K562 (cell line): ENCODE measurements around the gene CCDC186. TPM values are rescaled to one million over a fixed set of nuclear protein-coding genes. Genes with fewer than 3 reads are reported as not detected.

Source experiments
- AFF4 ChIP-seq: sonication (generic); formaldehyde crosslinking; IDR thresholded peaks from 2 replicates; pipeline ENCODE4 v1.8.0; 2023; ENCODE audit warnings: mild to moderate bottlenecking, missing genetic modification reagents
- GABPB1 ChIP-seq: sonication (generic); formaldehyde crosslinking; IDR thresholded peaks from 2 replicates; pipeline ENCODE4 v1.8.0; 2022; ENCODE audit warnings: mild to moderate bottlenecking, missing genetic modification reagents
- MAX ChIP-seq: sonication (generic); formaldehyde crosslinking; IDR thresholded peaks from 2 replicates; pipeline ENCODE4 v1.9.0; 2022; ENCODE audit warnings: mild to moderate bottlenecking, missing genetic modification reagents
- MAZ ChIP-seq, 2 experiments: fragments of 450-650 bp in 1 of 2; sonication (generic) in 1 of 2; formaldehyde crosslinking; IDR thresholded peaks in 1 of 2; conservative IDR thresholded peaks in 1 of 2; 2 replicates each; pipeline versions ENCODE4 v1.4.0 to v1.5.0; 2020; ENCODE audit warnings: mild to moderate bottlenecking in 1 of 2, missing genetic modification reagents in 1 of 2
- MTF1 ChIP-seq: fragments of 250-450 bp; sonication (Bioruptor Pico); IDR thresholded peaks from 2 replicates; pipeline ENCODE4 v1.9.0; 2021; ENCODE audit warnings: moderate library complexity, mild to moderate bottlenecking, inconsistent platforms, borderline replicate concordance
- PTRF ChIP-seq: fragments of 450-650 bp; IDR thresholded peaks from 2 replicates; pipeline ENCODE4 v1.6.1; 2016; ENCODE audit warnings: mild to moderate bottlenecking, missing genetic modification characterization, missing compliant biosample characterization
- RFX7 ChIP-seq: fragments of 250-450 bp; sonication (Bioruptor Pico); IDR thresholded peaks from 2 replicates; pipeline ENCODE4 v1.5.1; 2021; ENCODE audit warnings: mild to moderate bottlenecking
- U2AF1 ChIP-seq: fragments of 200-400 bp; formaldehyde crosslinking; optimal IDR thresholded peaks from 2 replicates; pipeline ENCODE3; 2017; ENCODE audit warnings: mild to moderate bottlenecking, low read depth, low read length, moderate library complexity
- ZBTB7A ChIP-seq: IDR thresholded peaks from 2 replicates; pipeline ENCODE4 v1.6.1; 2011; ENCODE audit warnings: low read depth, mild to moderate bottlenecking, low read length, moderate library complexity, borderline replicate concordance; ENCODE audit not compliant: control insufficient read depth
- ZNF398 ChIP-seq: fragments of 250-450 bp; sonication (Bioruptor Pico); IDR thresholded peaks from 2 replicates; pipeline ENCODE4 v1.8.0; 2021; ENCODE audit warnings: moderate library complexity, mild to moderate bottlenecking, inconsistent platforms
- ZNF764 ChIP-seq: fragments of 250-450 bp; sonication (Bioruptor Pico); IDR thresholded peaks from 2 replicates; pipeline ENCODE4 v1.4.0; 2020; ENCODE audit warnings: low read depth, mild to moderate bottlenecking, moderate library complexity
- polyA plus RNA-seq, 8 experiments: library from polyadenylated mRNA; depleted of rRNA in 4 of 8; stranded (reverse) in 5 of 8; unstranded in 3 of 8; fragments of >200 nt; fragmentation: Nextera tagmentation in 2 of 8; fragmentation: Illumina TruSeq in 1 of 8; extraction: Ambion mirVana in 2 of 8; extraction: Trizol in 1 of 8; gene quantifications; 2 replicates each; pipeline versions ENCODE4 v1.2.1 to v1.2.3, GENCODE V29; 2011 to 2014; ENCODE audit warnings: inconsistent platforms in 1 of 8, missing spikeins in 1 of 8
- total RNA-seq, 7 experiments: library from RNA; depleted of rRNA in 6 of 7; stranded (reverse); fragments of >200 nt in 6 of 7; fragmentation: Illumina TruSeq in 2 of 7; extraction: Trizol in 2 of 7; gene quantifications; 2 replicates each; pipeline versions ENCODE4 v1.2.1 to v1.2.3, GENCODE V29; 2011 to 2021; ENCODE audit warnings: low replicate concordance in 1 of 7

The CCDC186 gene
- total and polyA plus RNA-seq, 9 of the 15 experiments (the other 6 are each of a cell fraction or from before 2014, with no cell fraction given) = 2.0 to 7.5 (median 4.7) TPM

GRCh38 chr10:114143160-114143559, 30.8 kb downstream of the CCDC186 start (continued):
- no peak for TF ChIP-seq U2AF1
- no peak for TF ChIP-seq PTRF (tag)
- no peak for TF ChIP-seq MAX
- TF ChIP-seq GABPB1 = no peak
- no peak for TF ChIP-seq ZBTB7A
- TF ChIP-seq MAZ (CRISPR knock-in tag; conservative IDR thresholded peaks at IDR 0.05 in 1 of 2, IDR thresholded peaks at IDR 0.05 in 1 of 2) = no peak
- no peak for TF ChIP-seq RFX7 (CRISPR knock-in tag)
- no peak for TF ChIP-seq ZNF398
- no peak for TF ChIP-seq AFF4
- no peak for TF ChIP-seq ZNF764 (CRISPR knock-in tag)
- TF ChIP-seq MTF1 (CRISPR knock-in tag) = no peak
